MG63 (cell line): ENCODE data around the gene KSR1. TPM values are rescaled to one million over a fixed set of nuclear protein-coding genes. Genes with fewer than 3 reads are reported as not detected.
"Not testable (repeated sequence)": the region's sequence is repeated elsewhere in the genome, so short reads cannot be mapped to it uniquely, and the experiment has no call there.

ENCODE experiments used
- DNase-seq: peaks from one replicate; pipeline ENCODE4 v3.0.0-alpha.2; 2020
- H3K27me3 ChIP-seq: fragments of 250-450 bp; sonication (Bioruptor Pico); 2 replicates; pipeline ENCODE4 v1.5.1; 2020; ENCODE audit warnings: mild to moderate bottlenecking, moderate library complexity
- H3K36me3 ChIP-seq: fragments of 250-450 bp; sonication (Bioruptor Pico); 2 replicates; pipeline ENCODE4 v1.5.1; 2020; ENCODE audit warnings: mild to moderate bottlenecking, moderate library complexity
- H3K4me3 ChIP-seq: fragments of 250-450 bp; sonication (Bioruptor Pico); 2 replicates; pipeline ENCODE4 v1.5.1; 2020; ENCODE audit warnings: mild to moderate bottlenecking, moderate library complexity
- H3K9me3 ChIP-seq: fragments of 250-450 bp; sonication (Bioruptor Pico); 2 replicates; pipeline ENCODE4 v1.5.1; 2020; ENCODE audit warnings: mild to moderate bottlenecking, moderate library complexity
- total RNA-seq: library from RNA; depleted of rRNA; stranded (reverse); fragments of >200 nt; shearing (Covaris generic); gene quantifications from 2 replicates; pipeline ENCODE4 v1.2.3, GENCODE V29; 2014; ENCODE audit warnings: low replicate concordance

The KSR1 gene
- total RNA-seq, 1 experiment from 2014 or later = 7.6 TPM

DNA sequence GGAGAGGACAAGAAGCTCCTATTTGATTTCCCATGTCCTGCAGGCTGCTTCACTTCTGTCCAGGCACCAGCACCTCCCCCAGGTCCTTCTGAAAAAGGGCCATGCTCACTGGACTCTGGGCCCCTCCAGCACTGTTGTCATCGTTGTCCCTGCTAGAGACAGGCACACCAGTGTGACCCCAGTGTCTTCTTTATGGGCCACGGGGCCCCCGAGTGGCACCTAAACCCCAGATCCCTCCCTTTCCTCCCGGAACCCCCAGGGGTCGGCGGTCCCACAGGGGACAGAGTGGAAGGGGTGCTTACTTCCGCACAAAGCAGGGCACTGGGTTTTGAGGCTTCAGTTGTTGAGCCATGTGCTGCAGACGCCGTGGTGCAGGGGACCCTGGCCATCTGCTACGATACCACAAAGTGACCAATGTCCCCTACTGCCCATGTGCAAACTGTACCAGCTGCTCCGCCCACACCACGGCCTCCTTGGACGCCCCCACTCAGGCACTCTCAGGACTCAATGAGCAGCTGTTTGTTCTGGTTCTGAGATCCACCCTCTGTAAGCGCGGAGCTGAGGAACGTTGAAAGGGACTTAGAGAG lies 199.4 kb downstream of the KSR1 start:
- DNase-seq, H3K4me3 ChIP-seq, H3K36me3 ChIP-seq, H3K9me3 ChIP-seq, H3K27me3 ChIP-seq: not testable (repeated sequence)

DNA sequence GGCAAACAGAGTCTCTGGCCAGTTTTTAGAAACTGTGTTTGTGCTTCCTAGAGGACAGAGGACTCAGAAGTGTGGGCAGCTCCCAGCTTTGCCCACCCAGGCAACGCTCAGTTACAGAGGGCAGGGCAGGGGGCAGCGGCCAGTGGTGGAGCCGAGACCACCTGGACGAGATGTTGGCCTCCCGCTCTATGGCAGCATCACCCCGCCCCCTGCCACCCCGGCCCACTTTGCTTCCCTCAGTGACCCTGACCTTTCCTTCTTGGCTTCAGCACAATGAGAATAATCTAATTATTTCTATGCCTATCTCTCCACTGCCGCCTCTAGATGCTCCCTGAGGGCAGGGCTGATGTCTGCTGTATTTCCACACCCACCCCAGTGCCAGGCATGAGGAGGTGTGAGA lies 200.4 kb downstream of the KSR1 start:
- H3K4me3 ChIP-seq, H3K27me3 ChIP-seq, H3K36me3 ChIP-seq, H3K9me3 ChIP-seq, DNase-seq: not testable (repeated sequence)

DNA sequence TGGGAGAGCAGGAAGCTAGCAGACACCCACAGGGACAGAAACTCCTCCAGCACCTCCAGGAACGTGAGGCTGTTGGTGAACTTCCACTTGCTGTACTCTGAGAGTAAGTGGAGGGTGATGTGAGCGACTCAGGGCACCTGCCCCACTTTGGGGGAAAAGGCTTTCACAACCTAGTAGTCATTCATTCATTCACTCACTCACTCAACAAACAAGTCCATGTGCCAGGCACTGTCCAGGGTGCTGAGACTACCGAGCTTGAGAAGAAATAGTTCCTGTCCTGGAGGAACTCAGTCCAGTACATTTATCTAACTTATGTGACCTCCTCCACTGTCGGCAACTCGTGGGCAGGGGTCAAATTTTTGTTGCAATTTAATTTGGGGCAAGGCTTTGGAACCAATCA lies 201.4 kb downstream of the KSR1 start:
- Histone ChIP-seq H3K9me3 (no peaks in the 10 kb centered on the region), H3K27me3 (no peaks in the 10 kb centered on the region), H3K36me3 (no peaks in the 10 kb centered on the region), H3K4me3 (no peak overlapping the region)
- DNase-seq = peak; percentile 13

DNA sequence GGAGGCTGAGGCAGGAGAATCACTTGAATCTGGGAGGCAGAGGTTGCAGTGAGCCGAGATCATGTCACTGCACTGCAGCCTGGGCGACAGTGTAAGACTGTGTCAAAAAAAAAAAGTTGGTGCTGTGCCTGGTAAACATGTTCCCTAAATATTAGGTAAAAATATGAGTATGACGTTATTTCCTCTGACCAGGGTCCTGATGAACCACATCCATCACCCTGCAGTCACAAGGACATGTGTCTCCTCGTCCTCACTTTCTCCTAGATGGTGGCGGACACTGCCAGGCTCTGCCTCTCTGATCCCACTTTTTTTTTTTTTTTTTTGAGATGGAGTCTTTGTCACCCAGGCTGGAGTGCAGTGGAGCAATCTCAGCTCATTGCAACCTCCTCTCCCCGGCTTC lies 203.4 kb downstream of the KSR1 start:
- no peaks in the 10 kb centered on the region for H3K27me3 ChIP-seq
- no peaks in the 10 kb centered on the region for H3K36me3 ChIP-seq
- H3K4me3 ChIP-seq = no peak overlapping the region
- no peaks in the 10 kb centered on the region for H3K9me3 ChIP-seq
- no peak for DNase-seq

DNA sequence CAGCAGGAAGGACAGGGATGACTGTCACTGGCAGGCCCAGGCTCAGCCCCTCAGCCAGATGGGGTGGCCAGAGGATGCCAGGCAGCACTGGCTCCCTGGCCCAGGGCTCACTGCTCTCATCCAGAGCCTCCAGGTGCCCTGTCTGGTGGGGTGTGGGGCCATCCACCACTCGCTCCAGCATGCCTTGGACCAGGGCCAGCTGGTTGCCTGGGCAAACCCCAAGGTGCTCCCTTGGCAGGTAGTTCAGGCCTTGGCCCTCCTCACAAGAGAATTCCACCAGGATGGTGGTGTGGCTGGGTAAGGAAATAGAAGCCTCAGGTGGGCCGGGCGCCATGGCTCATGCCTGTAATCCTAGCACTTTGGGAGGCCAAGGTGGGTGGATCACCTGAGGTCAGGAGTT lies 204.2 kb downstream of the KSR1 start:
- no peak overlapping the region for H3K4me3 ChIP-seq
- no peaks in the 10 kb centered on the region for H3K36me3 ChIP-seq
- DNase-seq = no peak
- H3K9me3 ChIP-seq = no peaks in the 10 kb centered on the region
- no peaks in the 10 kb centered on the region for H3K27me3 ChIP-seq

DNA sequence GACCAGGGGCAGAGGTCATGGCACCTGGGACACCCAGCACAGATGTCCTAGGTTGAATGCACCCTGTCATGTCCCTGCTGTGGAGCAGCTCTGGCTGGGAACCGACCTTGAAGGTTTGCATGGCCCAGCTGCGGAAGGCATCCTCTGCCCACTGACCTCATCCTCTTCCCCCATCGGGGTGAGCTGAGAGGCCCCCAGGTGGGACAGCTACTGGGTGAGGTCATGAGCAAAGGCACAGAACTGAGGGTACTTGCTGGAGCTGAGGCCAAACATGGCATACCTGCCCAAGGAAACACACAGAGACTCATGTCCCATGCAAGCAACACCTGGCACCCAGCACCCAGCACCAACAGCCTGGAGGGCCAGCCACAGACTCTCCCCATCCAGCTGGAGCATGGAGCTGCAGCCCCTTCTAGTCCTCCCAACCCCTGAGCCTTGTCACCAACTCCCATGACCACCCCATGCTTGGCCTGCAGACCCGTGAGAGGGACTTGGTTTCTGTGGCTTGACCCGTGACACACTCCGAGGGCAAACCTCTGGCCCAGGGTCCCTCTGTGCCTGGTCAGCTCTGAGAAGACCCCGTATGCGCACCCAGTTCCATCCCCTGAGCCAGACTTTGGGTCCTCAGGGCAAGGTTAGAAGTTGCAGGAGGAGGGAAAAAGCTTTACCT lies 207.8 kb downstream of the KSR1 start:
- Histone ChIP-seq H3K36me3 (no peaks in the 10 kb centered on the region), H3K9me3 (no peaks in the 10 kb centered on the region), H3K4me3 (no peak overlapping the region), H3K27me3 (no peaks in the 10 kb centered on the region)
- no peak for DNase-seq

DNA sequence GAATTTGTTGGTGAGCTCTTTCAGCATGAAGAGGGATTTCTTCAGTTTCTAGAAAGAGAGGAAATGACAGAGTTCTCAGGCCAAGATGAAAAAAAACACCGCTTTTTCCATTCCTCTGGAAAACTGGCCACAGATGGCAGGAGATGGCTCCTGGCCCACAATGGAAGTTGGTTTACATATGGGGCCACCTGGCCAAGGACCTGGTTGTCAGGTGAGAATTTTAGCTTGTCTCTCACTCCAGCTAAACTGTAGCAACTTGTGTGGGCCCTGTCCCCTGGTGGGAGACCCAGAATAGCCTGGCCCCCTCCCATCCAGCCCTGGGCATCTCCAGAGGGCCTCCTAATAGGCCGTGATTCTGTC lies 208.3 kb downstream of the KSR1 start:
- DNase-seq = no peak
- H3K9me3 ChIP-seq = no peaks in the 10 kb centered on the region
- no peaks in the 10 kb centered on the region for H3K36me3 ChIP-seq
- no peaks in the 10 kb centered on the region for H3K27me3 ChIP-seq
- no peak overlapping the region for H3K4me3 ChIP-seq

DNA sequence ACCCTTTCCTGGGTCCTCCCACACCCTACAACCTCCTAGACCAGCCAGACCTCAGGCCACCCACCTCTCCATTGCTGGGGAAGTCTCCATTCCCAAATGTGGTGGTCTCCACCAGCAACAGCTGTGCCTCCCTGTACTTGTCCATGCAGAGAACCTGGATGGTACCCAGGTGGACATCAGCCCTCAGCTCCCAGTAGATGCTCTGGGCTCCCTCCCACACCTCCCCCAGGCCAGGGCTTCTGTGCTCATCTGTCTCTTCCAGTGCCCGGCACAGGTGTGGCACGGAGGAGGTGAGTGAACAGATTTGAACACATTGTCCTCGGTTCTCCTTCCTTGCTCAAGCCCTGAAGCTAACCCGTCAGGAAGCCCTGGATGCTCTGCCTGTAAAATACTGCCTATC lies 209.3 kb downstream of the KSR1 start:
- no peak for DNase-seq
- H3K36me3 ChIP-seq = no peaks in the 10 kb centered on the region
- no peak overlapping the region for H3K4me3 ChIP-seq
- H3K27me3 ChIP-seq = no peaks in the 10 kb centered on the region
- no peaks in the 10 kb centered on the region for H3K9me3 ChIP-seq

DNA sequence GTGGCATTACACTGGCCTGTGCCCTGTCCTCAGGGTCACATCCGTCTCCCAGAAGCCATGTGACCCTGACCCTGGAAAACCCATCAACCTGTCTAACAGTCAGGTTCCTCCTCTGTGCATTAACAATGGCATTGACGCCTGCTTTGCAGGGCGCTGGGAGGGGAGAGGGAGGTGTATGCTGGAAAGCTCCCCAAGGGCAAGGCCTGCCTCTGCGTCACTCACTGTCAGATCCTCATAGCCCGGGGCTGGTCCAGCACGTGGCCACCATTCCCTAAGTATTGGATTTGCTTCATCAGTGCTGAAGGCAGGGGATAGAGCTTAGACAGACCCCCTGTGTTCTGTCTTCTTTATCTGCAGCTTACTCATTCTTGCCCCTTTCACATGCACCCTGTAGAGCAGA lies 210.0 kb downstream of the KSR1 start:
- H3K9me3 ChIP-seq, H3K4me3 ChIP-seq, H3K27me3 ChIP-seq, DNase-seq, H3K36me3 ChIP-seq: not testable (repeated sequence)

DNA sequence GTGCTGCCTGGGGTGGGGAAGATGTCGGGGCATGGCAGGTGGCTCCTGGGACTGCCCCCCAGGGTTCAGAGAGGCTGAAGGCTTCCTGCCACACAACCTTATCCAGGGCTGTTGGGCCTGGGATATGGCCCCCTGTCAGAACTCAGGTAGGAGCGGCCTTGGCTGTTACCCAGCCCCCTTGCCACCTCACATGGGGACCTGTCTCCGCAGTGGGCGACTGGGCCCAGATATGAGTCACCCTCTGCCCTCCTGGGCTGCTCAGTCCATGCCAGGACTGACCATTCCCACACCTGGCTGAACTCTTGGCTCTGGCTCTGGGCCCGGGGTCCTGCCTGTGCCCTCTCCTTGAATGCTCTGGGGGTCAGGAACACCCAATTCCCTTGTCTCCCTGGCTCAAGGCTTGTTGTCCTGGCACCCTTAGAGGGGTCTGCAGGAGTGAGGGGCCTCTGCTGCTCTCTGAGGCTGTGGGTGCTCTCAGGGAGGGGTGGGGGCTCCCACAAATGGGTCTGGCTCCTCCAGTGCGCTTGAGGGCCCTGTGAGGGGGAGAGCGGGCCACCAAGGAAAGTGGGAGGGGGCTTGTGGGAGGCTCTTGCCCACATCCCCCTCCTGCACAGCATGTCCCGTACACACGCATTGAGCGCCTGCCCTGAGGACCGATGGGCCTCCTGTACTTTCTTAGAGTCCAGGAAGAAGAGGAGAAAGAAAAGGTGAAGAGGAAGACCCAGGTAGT lies 210.7 kb downstream of the KSR1 start:
- DNase-seq = no peak
- Histone ChIP-seq H3K4me3 (no peak overlapping the region), H3K27me3 (no peaks in the 10 kb centered on the region), H3K36me3 (no peaks in the 10 kb centered on the region), H3K9me3 (no peaks in the 10 kb centered on the region)

DNA sequence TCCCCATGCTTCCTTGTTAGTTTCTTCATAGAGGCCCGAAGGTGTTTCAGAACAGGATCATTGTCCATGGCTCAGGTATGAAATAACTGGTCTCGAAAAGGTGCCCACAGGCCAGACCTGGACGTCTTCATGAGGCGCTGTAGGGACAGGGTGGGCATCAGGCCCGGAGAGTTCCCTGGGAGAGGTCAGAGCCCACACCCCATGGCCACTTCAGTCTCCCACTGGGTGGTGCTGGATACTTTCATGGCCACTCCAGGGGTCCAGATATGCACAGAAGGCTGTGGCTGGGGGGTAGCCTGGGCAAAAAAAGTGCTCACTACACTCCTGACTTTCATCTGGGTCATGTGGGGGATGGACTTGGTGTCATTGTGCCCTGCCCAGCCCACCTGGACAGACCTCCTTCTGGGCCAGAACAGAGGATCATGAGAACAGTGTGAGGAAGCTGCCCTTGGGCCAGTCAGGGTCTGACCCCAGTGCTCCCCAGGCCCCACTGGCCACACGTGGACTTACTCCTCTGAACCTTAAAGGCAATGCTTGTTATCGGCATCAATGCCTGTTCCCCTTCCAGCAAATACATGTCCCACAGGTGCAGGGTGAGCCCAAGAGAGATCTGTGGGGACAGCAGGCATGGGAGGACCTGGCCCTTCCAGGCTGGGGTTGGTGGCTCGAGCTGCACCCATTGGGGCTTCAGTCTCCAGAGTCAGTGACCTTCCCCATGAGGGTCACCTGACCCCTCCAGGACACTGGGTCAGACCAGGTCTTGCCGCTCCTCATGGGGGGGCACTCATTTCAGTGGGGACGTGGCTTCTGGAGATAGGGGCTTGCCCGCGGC lies 211.6 kb downstream of the KSR1 start:
- DNase-seq = no peak
- no peaks in the 10 kb centered on the region for H3K27me3 ChIP-seq
- H3K4me3 ChIP-seq = no peak overlapping the region
- H3K36me3 ChIP-seq = no peaks in the 10 kb centered on the region
- no peaks in the 10 kb centered on the region for H3K9me3 ChIP-seq

DNA sequence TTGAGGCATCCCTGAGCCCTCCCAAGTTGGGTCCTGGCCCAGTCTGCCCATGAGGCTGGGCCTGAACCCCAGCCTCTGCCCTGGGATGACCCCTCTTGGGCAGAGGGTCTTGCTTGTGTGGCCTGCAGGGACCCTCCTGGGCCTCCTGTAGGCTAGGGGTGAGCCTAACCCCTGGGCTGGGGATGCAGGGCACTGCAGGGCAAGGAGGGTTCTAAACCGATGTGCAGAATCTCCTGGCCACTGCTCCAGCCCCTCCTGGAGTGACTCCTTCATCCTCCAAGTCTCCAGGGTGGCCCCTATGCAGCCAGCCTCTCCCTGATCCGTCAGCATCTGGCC lies 212.2 kb downstream of the KSR1 start:
- no peak overlapping the region for H3K4me3 ChIP-seq
- DNase-seq = no peak

DNA sequence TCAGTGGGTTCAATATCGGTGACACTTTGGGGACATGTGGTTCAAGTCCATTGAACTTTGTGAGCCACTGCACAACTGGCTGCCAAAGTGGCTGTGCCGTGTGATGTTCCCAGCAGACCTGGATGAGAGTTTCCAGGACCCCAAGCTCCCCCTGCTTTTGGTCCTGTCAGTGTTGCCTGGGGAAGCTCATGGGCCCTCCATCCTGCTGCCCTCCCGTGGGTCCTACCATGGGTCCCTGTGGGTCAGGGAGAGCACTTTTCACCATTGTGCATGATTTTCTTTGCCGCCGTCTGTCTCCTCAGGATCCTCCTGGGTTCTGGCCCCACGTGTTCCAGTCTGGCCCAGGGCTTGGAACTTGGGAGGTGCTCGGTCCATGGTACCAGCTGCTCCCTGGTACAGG lies 212.9 kb downstream of the KSR1 start:
- Histone ChIP-seq H3K36me3 (no peaks in the 10 kb centered on the region), H3K27me3 (no peaks in the 10 kb centered on the region), H3K9me3 (no peaks in the 10 kb centered on the region), H3K4me3 (no peak overlapping the region)
- DNase-seq = no peak

More for the DNA sequence above, 212.2 kb downstream of the KSR1 start:
- H3K36me3 ChIP-seq = no peaks in the 10 kb centered on the region
- no peaks in the 10 kb centered on the region for H3K27me3 ChIP-seq
- no peaks in the 10 kb centered on the region for H3K9me3 ChIP-seq

DNA sequence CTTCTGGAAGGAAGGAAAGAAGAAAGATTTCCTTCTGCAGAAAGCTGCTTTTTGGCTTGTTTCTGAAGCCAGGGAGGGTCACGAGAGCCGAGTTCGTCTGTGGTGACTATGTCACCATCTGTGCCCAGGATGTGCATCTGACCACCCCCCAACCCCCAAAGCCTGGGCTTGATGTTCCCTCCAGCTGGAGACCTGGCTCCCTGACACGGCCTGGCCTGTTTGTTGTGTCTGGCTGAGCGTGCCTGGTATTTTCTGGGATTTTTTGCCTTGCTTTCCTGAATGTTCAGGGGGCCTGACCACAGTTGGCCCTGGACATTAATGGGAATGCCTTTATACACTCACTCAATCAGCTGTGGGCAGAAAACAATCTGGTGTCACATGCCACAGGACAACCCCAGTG lies 213.6 kb downstream of the KSR1 start:
- no peaks in the 10 kb centered on the region for H3K36me3 ChIP-seq
- H3K27me3 ChIP-seq = no peaks in the 10 kb centered on the region
- DNase-seq = no peak
- no peak overlapping the region for H3K4me3 ChIP-seq
- no peaks in the 10 kb centered on the region for H3K9me3 ChIP-seq

DNA sequence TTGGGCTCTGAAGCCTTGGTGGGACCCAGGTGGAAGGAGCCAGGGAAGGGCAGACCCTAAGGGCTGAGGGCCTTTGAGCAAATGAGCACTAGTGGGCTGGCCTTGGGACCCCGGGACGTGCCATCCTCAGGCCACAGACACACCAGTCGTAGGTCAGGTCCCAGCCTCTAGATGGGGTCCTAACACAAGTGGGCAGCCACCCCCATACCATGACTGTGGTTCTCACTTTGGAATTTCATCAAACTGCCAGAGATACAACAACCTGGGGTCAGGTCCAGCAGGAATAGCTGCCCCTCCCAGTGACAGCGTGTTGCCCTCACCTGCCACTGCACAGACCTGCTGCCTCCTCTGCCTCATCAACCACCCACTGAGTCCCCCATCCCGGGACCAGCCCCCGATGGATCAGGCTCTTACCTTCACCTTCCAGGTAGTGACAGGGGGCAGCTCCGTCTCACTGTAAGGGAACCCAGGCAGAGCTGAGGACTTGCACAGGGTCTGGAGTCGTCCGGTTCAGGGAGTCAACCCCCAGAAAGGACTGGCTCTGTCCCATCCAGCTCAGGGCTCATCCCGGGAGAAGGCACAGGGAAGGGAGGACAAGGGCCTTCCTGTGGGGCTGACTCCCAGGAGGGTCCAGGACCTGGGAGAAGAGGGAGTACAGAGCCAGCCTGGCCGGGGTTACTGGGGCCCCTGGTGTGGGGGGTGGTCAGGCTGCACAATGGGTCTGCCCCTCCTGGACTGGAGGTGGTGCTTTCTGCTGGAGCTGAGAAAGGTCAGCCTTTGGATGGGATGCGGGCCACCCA lies 214.7 kb downstream of the KSR1 start:
- H3K4me3 ChIP-seq = no peak overlapping the region
- H3K9me3 ChIP-seq = no peaks in the 10 kb centered on the region
- H3K36me3 ChIP-seq = no peaks in the 10 kb centered on the region
- no peak for DNase-seq
- no peaks in the 10 kb centered on the region for H3K27me3 ChIP-seq

DNA sequence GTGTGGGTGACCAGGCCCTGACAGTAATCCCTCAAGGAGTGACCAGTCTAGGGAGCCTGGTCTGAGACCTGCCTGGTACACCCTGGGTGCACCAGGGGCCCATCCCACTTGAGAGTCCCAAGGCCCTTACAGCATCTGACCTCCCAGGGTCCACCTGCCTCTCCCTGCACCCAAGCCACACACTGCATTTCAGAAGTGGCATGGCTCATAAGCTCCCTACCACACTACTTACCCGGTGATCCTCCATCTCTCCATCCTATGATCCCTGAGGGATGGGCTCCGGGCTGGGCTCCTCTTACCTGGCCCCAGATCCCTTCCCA lies 215.3 kb downstream of the KSR1 start:
- no peak overlapping the region for H3K4me3 ChIP-seq
- H3K36me3 ChIP-seq = no peaks in the 10 kb centered on the region
- DNase-seq = no peak
- no peaks in the 10 kb centered on the region for H3K9me3 ChIP-seq
- H3K27me3 ChIP-seq = no peaks in the 10 kb centered on the region

DNA sequence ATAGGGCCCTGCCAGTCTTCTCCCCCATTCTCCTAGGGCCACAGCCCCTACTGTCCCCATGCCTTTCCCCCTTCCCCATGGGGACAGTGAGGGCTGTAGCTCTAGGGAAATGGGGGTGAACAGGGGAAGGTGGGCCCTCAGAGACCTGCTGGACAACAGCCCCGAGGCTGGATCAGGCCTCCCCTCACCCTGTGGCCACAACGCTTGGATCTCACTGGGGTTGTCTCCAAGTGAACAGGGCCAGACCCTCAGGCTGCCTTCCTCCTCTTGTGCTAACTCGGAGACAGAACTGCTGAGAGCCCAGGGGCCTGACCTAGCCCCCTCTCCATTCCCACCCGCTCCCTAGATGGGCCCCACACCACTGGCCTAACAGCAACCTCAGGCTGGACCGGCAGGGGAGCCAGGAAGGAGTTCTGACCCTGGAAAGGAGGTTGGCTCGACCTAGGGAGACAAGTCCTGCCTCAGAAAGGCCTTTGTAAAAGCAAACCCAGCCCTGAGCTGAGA lies 215.8 kb downstream of the KSR1 start:
- H3K4me3 ChIP-seq, H3K9me3 ChIP-seq, H3K36me3 ChIP-seq, DNase-seq, H3K27me3 ChIP-seq: not testable (repeated sequence)
